ENCODE results near the gene KRT86.
A peak's percentile ranks its signal among the peaks of the same experiment; 100 is the strongest.
"Not testable (repeated sequence)": the region's sequence is repeated elsewhere in the genome, so short reads cannot be mapped to it uniquely, and the experiment has no call there.

The KRT86 gene

GRCh38 chr12:52314511-52314910 is 40.1 kb downstream of the KRT86 start:
- DNase-seq (ENCODE audit: low read depth), result no peak

GRCh38 chr12:52315721-52316120 is 41.3 kb downstream of the KRT86 start:
- DNase-seq (ENCODE audit: low read depth), result not testable (repeated sequence)

- no peak for DNase-seq (ENCODE audit: low read depth)
Measured at GRCh38 chr12:52316290-52316689, 41.8 kb downstream of the KRT86 start.

GRCh38 chr12:52316701-52317100 is 42.3 kb downstream of the KRT86 start:
- no peak for DNase-seq (ENCODE audit: low read depth)

GRCh38 chr12:52317468-52318052 is 43.1 kb downstream of the KRT86 start:
- DNase-seq (ENCODE audit: low read depth), result no peak

- no peak for DNase-seq (ENCODE audit: low read depth)
Measured at GRCh38 chr12:52318241-52318990, 44.0 kb downstream of the KRT86 start.

DNA sequence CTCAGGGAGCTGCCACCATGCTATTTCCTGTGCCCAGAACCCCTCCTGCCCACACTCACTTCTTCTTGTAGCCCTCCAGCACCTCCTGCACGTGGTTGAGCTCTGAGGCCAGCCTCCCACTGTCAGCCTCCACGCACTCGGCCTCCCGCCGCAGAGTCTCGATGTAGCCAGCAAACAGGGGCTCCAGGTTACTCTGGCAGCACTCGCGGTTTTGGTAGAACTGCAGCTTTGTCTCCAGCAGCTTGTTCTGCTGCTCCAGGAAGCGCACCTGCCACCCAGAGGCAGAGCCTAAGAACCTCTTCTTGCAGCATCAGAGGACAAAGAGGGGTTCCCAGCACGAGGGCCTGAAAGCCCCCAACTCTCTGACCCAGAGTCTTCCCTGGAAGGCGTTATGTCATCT is 44.7 kb downstream of the KRT86 start:
- no peak for DNase-seq (ENCODE audit: low read depth)

DNA sequence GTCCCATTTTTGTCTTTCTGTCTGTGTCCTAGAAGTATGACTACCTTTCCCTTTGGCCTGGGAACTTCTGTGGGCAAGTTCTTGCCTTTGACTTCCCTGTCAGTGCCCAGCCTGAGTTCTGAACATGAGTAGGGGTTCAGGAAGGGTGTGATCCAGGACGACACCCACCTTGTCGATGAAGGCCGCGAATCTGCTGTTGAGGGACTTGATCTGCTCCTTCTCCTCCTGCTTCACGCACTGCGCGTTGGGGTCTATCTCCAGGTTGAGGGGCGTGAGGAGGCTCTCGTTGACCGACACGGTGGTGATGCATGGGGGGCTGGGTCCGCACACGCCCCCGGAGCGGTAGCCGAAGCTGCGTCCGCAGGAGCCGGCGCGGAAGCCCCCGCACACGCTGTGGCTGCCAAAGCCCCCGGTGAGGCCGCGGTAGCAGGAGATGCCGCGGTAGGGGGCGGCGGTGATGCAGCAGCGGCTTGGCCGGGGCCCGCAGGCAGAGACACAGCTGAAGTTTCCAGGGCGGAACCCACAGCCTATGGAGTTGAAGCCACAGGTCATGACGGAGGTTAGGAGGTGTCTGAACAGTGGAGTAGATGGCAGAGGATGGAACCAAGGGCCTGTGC is 46.4 kb downstream of the KRT86 start, which contains the start of gene KRT83:
Gene KRT83 (minus strand): TSS at position 615 of the 617 bp plus-strand sequence. CDS start 63 bp downstream, at position 552.
- no peak for DNase-seq (ENCODE audit: low read depth)

DNA sequence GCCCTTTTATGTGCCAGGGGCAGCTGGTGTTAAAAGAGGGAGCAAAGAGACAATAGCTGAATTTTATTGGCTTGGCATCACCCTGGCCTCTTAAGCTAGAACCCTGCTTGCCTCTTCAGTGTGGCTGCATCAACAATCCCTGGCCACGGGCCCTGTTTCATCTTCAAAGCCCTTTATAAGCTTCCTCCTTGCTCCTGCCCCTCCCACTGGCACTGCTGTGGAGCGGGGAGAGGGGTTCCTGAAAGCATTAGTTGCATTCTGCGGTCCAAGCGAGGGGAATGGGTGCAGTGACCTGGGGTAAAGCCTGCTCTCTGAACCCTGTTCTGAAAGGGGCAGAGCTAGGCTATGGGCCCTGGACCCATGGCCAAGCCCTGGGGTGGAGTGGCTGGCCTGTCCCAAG is 47.0 kb downstream of the KRT86 start:
- no peak for DNase-seq (ENCODE audit: low read depth)

- no peak for DNase-seq (ENCODE audit: low read depth)
Measured at GRCh38 chr12:52322069-52322468, 47.6 kb downstream of the KRT86 start.

DNA sequence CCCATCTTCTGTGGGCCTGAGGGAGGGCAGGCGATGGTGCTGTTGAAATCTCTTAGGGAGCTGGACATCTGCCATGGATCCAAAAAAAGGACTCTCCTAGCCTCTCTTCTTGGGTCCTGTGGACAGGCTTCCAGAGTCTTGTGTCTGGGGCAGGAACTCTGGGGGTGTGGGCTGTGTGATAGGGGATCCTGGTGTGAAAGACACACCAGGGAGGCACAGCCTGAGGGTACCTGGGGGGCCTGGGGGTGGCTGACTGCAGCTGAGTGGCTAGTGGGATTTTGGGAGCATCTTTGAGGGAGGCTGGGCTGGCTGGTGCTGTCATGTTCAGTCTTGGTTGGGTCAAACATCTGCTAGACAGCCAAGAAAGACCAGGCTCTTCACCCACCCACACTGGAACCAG is 48.6 kb downstream of the KRT86 start:
- no peak for DNase-seq (ENCODE audit: low read depth)

- no peak for DNase-seq (ENCODE audit: low read depth)
Measured at GRCh38 chr12:52323416-52324152, 49.1 kb downstream of the KRT86 start.

DNA sequence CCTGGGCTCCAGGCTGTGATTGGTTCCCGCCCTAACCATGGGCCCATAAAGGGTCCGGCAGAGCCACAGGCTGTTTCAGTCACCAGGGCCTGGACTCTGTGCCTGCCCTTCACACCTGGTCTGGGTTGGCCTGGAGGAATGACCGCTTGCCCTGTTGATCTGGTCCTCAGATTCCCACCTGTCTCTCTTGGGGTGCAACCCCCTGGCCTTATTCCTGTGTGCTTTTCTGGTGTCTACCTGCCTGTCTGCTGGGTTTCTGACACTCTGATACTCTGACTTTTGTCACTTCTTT is 49.7 kb downstream of the KRT86 start:
- no peak for DNase-seq (ENCODE audit: low read depth)

GRCh38 chr12:52327052-52327829 is 52.8 kb downstream of the KRT86 start:
- DNase-seq (ENCODE audit: low read depth), result peak; percentile 55

DNA sequence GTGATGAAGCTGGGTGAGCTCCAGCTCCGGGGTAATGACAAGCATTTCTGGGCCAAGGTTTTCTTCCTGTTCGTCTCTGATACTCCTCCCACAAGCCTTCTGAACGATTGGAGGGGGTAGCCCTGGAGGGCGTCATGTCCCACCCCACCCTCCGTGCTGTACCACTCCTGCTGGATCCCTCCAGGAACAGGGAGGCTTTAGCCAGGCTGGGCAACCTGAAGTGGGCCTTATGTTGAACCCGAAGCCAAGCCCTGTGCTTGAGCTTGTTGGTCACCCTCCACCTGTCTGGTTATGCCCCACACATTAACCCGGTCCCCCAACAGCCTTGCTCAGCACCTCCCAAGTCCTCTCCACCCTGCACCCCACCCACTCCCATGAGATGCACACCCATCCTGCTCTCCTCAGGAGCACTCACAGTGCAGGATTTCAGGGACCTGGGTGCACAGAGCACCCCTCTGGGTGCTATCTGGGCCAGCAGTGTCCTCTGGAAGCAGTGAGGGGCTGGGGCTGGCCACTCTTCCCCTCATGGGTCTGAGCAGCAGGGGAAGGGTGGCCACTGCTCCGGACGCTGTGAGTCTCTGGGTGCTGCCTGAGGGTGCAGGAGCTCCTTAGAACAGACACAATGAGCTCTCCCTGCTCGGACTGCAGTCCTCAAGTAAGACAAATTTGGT is 53.5 kb downstream of the KRT86 start:
- no peak for DNase-seq (ENCODE audit: low read depth)

DNA sequence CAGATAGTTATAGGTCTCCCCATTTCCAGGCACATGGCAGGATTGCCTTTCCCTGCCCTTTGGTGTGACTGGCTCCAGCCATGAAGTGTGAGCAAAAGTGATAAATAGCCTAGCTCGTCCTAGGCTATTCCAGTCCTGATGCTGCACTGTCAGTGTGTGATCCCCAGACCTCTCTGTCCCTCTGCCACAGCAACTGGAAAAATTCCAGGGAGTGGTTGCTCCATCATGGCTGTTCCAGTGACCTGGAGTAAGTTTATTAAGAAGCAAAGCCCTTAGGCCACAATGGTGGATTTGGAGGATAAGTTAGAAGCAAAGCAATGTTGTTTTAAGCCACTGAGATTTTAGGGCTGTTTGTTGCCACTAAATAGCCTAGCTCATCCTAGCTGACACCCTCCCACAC is 56.6 kb downstream of the KRT86 start:
- no peak for DNase-seq (ENCODE audit: low read depth)

- DNase-seq (ENCODE audit: low read depth), result no peak
Measured at GRCh38 chr12:52331833-52332232, 57.4 kb downstream of the KRT86 start.

DNA sequence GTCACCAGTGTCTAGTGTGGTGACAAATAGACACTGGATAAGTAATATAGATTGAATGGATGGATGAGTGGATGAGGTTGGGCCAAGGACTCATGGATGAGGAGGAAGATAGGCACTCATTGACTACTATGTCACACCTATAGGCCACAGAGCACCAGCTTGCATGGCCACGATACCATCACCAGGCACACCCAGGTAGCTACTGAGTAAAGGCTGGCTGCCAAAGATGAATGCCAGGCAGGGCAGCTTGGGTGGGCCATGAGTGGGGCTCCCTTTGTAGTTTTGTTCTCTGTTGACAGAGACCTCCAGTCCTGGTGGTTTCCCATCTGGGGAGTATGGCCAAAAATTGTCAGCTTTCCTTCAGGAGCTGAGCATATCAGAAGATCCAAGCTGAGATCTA is 57.9 kb downstream of the KRT86 start:
- DNase-seq (ENCODE audit: low read depth), result no peak

GRCh38 chr12:52333321-52333720 is 58.9 kb downstream of the KRT86 start:
- no peak for DNase-seq (ENCODE audit: low read depth)

- no peak for DNase-seq (ENCODE audit: low read depth)
Measured at GRCh38 chr12:52334185-52334584, 59.7 kb downstream of the KRT86 start.

GRCh38 chr12:52335598-52336262 is 61.3 kb downstream of the KRT86 start:
- no peak for DNase-seq (ENCODE audit: low read depth)
